Stimulated activated CD8-positive, alpha-beta memory T cell treated with anti-CD3 and anti-CD28 coated beads, Interleukin-4, amount 100 ng/mL, for 4 hours (primary cell): ENCODE measurements around the gene NIM1K.
"Not testable (repeated sequence)": the region's sequence is repeated elsewhere in the genome, so short reads cannot be mapped to it uniquely, and the experiment has no call there.

Experiments used
- DNase-seq, 2 donors: peaks; one replicate each; pipeline ENCODE4 v3.0.0-alpha.2; 2020; ENCODE audit warnings: low read depth in 2 of 2, low spot score in 1 of 2

NIM1K gene

DNA sequence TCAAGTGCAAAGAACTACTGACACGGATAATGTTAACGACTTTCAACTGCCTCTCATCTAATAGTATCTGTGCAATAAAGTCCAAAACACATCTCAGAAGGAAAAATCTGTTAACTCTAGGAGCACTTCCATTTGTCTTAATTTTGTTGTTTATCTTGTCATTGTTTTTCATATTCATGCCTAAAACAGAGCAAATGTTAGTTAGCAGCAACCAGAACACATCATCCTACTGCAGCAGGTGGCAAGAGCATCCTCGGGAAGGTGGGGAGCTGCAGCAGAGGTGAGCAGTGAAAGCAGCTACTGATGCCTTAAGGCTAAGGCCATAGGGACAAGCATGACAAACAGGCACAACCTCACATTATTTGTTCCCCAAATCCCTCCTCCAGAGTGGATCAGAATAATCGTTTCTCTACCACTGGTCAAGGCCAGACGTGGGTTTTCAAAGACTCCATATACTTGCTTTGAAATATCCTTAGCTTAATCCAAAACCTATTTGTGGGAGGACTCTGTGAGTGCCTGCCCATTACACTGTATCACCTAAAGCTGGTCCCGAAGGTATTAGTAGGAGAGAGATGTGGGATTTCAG lies 120.1 kb downstream of the NIM1K start:
- DNase-seq, result no peak

DNA sequence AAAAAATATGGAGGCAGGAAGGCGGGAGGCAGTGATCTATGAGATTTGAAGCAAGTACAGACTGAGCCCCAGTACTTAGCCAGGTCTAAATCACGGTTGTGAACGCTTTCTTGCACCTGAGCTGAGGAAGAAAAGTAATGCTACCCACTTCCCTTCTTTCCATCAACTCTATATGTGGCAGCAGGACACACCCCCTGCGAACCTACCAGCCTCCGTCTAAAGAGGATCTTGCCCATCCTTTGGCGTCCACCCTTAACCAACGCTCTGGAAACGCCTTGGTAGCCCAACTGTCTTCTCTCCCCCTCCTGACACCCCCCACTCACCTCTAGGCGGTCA lies 120.6 kb downstream of the NIM1K start:
- DNase-seq, result no peak

DNA sequence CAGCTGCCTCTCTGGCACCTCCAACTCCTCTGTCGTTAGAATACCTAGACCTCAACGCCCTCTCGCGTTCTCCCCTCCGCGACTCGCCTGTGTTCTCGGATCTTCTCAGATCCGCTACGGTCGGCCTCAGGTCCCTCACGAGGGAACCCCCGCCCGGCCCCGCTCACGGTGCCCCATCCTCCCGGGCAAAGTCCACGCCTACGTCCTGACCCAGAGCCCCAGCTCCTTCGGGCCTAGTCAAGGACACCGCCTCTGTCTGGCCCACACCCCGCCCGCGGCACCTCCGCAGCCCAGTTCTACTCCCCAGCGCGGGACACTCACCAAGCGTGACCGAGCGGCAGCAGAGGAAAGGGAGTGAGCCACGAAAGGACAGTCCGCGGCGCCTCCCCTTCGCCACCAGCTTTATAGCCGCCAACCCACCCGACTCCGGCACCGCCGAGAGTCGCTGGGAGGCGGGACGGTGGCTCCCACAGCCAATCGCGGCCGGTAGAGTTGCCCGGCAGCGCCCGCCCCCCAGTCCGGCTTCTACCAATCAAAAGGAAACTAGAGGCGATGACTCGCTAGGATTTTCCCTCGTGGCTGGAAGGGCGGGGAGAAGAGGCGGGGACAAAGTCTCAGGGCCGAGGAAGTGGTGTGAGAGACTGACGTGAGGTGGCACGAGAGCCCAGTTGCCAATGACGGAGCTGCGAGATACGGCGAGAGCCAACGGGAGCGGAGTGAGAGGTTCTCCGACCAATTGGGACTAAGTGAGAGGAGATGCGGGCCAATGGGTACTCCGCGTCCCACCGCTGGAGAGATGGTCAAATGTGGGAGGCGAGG lies 121.2 kb downstream of the NIM1K start, which contains the start of gene HMGCS1:
HMGCS1 (minus strand) TSS at position 378 of the 819 bp plus-strand sequence. CDS start 14,447 bp downstream, outside the sequence.
- DNase-seq, result peak; percentile 95 to 98

DNA sequence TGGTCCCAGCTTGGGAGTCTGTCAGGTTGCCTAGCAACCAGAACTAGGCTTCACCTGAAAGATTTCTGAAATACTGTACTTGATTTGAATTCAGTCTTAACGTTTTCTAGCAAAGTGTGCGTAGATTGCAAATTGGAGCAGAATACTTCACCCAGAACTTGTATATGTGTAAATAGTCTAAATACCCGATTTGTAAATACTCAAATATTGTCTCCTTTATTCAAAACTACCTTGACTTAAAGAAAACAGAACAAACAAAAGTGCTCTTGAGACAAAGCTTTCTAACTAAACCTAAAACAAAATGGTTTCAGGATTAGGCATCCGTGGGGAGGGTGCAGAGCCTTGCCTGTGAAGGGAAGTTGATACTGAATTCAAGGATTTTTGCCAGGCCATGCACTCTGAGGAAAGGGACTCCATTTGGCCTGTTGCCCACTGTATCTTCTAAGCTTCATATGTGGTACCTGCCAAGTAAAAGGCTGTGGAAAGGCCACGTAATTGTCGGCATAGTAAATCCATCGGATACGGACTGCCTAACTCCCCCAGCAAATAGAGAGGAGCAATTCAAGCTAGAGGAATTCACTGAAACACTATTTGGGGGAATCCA lies 121.9 kb downstream of the NIM1K start:
- DNase-seq, result no peak

DNA sequence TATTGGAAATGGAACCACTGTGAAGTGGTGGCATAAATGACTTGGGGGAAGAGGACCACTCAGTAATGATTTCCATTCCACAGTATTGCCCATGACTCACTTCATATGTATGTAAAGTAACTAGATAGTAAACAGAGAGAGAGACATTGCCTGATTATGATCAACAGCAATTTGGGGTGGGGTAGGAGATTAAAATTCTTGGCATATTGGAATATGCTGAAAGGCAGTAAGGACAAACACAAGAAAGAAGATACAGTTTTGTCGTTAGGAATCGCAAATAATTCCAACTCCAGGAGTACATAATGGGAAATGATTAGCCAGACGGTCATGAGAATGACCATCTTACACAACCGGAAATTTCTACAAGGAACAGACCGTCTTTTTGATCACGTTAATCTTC lies 122.7 kb downstream of the NIM1K start:
- no peak for DNase-seq

DNA sequence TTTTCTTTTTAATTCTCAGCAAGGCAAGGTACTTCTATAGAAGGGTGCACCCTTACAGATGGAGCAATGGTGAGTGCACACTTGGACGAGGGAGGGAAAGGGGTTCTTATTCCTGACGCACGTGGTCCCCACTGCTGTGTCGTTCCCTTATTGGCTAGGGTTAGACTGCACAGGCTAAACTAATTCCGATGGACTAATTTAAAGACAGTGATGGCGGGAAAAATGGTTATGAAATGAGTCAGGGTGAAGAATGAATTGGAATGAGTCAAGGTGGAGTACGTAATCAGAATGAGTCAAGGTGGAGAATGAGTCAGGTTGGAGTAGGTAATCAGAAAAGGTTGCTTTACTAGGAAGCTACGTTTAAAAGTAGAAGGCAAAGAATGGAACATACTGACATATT lies 123.2 kb downstream of the NIM1K start:
- no peak for DNase-seq

DNA sequence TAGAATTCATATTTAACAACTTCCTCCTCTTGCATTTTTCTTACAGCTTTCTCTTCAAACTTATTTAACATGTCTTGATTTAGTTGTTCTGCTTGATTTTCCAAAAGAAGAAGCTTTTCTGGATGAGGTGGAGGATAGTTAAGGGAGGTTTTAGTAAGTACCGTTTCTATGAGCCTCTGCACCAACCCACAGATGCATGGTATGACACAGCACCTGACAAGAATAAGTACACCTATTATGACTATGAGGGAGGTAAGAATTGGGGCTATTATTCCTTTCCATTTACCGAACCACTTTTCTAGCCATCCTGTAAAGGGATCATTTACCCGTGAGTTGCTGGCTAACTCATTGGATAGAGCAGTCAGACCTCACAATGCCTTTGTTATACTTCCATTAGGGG lies 123.7 kb downstream of the NIM1K start:
- no peak for DNase-seq

DNA sequence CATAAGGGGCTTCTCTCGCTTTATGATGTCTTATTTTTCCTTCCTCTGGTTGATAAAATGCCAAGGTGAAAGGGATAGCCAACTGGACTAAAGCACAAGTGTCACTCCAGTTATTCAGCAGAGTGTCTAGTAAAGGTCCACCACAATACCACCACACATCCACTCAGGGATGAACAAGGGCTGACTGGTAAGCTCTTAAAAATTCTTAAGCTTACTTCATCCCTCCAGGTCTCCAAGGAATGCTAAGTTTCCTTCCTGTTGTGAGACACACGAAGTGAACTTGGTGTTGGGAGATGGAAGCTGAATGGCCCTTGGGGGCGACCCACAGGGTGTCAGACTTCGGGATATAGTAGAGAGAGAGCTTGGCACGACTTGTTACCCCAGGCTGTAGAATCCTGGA lies 124.4 kb downstream of the NIM1K start:
- no peak for DNase-seq

DNA sequence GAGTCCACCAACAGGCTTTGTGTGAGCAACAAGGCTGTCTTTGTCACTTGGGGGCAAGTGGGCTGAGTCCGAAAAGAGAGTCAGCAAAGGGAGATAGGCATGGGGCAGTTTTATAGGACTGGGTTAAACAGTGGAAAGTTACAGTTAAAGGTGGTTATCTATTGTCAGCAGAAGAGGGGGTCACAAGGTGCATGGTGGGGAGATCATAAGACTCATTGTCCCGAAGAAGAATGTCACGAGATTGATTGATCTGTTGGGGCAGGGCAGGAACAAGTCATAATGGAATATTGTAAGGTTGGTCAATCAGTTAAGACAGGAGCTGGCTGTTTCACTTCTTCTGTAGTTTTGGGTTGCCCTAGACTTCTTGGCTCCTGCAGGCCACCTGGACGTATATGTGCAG lies 128.8 kb downstream of the NIM1K start:
- DNase-seq, result no peak

DNA sequence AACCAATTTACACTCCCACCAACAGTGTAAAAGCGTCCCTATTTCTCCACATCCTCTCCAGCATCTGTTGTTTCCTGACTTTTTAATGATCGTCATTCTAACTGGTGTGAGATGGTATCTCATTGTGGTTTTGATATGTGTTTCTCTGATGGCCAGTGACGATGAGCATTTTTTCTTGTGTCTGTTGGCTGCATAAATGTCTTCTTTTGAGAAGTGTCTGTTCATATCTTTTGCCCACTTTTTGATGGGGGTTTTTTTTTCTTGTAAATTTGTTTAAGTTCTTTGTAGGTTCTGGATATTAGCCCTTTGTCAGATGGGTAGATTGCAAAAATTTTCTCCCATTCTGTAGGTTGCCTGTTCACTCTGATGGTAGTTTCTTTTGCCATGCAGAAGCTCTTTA lies 131.5 kb downstream of the NIM1K start:
- DNase-seq, result not testable (repeated sequence)

DNA sequence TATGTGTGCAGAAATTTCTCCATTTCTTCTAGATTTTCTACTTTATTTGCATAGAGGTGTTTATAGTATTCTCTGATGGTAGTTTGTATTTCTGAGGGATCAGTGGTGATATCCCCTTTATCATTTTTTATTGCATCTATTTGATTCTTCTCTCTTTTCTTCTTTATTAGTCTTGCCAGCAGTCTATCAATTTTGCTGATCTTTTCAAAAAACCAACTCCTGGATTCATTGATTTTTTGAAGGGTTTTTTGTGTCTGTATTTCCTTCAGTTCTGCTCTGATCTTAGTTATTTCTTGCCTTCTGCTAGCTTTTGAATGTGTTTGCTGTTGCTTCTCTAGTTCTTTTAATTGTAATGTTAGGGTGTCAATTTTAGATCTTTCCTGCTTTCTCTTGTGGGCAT lies 133.6 kb downstream of the NIM1K start:
- not testable (repeated sequence) for DNase-seq
